Chondrocyte (in vitro differentiated cells): ENCODE results near the gene CALM3. TPM values are rescaled to one million over a fixed set of nuclear protein-coding genes. Genes with fewer than 3 reads are reported as not detected.

Experiments
- DNase-seq: peaks from one replicate; pipeline ENCODE4 v3.0.0; 2021; ENCODE audit warnings: mixed read lengths, low spot score
- H3K27ac Mint-ChIP-seq: one replicate; pipeline ENCODE4 v1.8.0; 2021; ENCODE audit warnings: mild to moderate bottlenecking, moderate library complexity, mixed read lengths; ENCODE audit not compliant: unreplicated experiment
- H3K27me3 Mint-ChIP-seq: 2 replicates; pipeline ENCODE4 v1.8.0; 2021; ENCODE audit warnings: low read depth, mixed read lengths
- H3K36me3 Mint-ChIP-seq: 2 replicates; pipeline ENCODE4 v1.8.0; 2021; ENCODE audit warnings: low read depth, mixed read lengths
- H3K4me1 Mint-ChIP-seq: 2 replicates; pipeline ENCODE4 v1.8.0; 2021; ENCODE audit warnings: low read depth, mild to moderate bottlenecking, mixed read lengths
- H3K4me3 Mint-ChIP-seq: one replicate; pipeline ENCODE4 v1.8.0; 2021; ENCODE audit warnings: mild to moderate bottlenecking, moderate library complexity, mixed read lengths; ENCODE audit not compliant: unreplicated experiment
- H3K9me3 Mint-ChIP-seq: 2 replicates; pipeline ENCODE4 v1.8.0; 2021; ENCODE audit warnings: low read depth, mixed read lengths
- total RNA-seq: library from RNA; stranded (reverse); gene quantifications from 3 replicates; pipeline ENCODE4 v1.2.1, GENCODE V29; 2021
- TF ChIP-seq, protein P1 (sequence below): fragments of 200-600 bp; sonication (generic); IDR thresholded peaks from 2 replicates; pipeline ENCODE4 v1.5.0; 2021; ENCODE audit warnings: antibody characterized with exemption, mild to moderate bottlenecking, moderate library complexity

Gene CALM3
- total RNA-seq, 1 donor from 2014 or later, result 144 TPM

DNA sequence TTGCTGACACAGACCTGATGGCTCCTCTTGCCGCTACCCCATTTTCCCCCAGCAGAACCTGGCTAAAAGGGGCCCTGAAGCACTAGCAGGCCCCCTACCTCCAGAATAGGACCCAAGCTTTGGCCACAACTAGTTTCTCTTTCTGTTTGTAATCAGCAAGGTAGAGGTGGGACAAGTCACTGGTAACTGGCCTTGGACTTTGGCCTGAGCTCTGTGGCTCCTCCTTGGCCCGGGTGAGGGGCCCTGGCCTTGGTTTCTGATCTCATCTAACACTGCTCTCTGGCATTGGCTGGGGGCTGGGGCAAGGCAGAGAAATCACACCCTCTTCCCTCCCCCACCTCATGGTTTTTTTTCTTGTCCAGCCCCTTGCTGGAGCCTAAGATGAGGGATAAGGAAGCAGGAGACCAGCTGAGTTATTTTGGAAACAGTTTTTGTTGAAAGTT, 2.1 kb downstream of the CALM3 start:
- H3K9me3 Mint-ChIP-seq, result peaks cover 8% of the 10 kb centered on the region
- peak overlapping the region; percentile 98 for H3K4me3 Mint-ChIP-seq
- peak overlapping the region; percentile 89 for H3K27ac Mint-ChIP-seq
- TF ChIP-seq, protein P1, sequence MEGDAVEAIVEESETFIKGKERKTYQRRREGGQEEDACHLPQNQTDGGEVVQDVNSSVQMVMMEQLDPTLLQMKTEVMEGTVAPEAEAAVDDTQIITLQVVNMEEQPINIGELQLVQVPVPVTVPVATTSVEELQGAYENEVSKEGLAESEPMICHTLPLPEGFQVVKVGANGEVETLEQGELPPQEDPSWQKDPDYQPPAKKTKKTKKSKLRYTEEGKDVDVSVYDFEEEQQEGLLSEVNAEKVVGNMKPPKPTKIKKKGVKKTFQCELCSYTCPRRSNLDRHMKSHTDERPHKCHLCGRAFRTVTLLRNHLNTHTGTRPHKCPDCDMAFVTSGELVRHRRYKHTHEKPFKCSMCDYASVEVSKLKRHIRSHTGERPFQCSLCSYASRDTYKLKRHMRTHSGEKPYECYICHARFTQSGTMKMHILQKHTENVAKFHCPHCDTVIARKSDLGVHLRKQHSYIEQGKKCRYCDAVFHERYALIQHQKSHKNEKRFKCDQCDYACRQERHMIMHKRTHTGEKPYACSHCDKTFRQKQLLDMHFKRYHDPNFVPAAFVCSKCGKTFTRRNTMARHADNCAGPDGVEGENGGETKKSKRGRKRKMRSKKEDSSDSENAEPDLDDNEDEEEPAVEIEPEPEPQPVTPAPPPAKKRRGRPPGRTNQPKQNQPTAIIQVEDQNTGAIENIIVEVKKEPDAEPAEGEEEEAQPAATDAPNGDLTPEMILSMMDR, result no peak
- H3K27me3 Mint-ChIP-seq, result no peaks in the 10 kb centered on the region
- DNase-seq, result peak; percentile 61
- peaks cover 33% of the 10 kb centered on the region for H3K4me1 Mint-ChIP-seq
- H3K36me3 Mint-ChIP-seq, result peaks cover 12% of the 10 kb centered on the region

DNA sequence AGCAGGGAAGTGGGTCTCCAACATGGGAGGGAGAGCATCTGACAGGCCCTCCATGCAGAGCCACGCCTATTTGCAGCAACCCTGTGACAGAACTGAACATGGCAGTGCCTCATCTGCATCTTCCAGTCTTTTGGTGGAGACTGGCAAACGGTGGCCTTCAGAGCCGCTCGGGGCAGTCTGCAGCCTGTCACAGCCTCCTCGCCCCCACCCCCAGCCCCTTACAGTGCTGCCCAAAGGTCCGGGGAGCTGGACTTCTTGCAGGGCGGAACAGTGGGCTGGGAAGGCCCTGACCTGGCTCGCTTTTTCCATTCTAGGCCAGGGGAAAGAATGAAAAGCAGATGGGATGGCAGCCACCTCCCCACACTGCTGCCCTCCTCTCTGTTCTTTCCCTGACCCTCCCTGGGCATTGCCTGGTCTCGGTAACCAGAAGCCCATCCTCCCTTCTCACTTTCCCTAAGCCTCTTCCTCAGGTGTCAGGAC, 2.7 kb downstream of the CALM3 start:
- Mint-ChIP-seq H3K4me3 (peak overlapping the region; percentile 98), H3K36me3 (peaks cover 13% of the 10 kb centered on the region), H3K9me3 (peaks cover 2% of the 10 kb centered on the region), H3K4me1 (peaks cover 33% of the 10 kb centered on the region), H3K27ac (peak overlapping the region; percentile 89), H3K27me3 (no peaks in the 10 kb centered on the region)
- peak; percentile 58 for DNase-seq
- TF ChIP-seq, protein P1, result no peak

DNA sequence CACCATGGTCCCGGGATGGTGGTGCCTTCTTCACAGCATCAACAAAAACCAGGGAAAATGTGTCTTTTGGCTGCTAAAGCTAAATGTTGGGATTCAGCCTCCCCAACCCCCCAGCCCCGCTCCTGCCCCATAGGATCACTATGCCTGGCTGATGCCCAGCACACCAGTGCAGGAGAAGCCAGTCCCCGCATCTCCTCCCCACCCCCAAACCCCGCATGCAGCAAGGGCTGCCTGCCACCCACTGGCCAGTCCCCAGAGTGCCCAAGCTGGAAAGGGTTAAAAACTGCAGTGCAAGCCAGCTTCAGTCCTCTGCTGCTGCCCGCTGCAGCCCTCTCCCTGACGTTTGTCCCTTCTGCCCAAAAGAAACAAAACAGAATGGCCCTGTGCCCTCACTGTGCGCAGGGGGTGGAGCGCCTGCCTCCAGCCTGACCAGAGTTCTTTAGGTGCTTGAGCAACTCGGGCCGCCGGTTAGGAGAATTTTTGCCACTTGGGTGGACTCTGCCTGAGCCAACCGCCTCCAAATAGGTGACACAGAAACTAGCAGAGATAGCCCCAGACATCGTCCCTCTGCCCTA, 3.7 kb downstream of the CALM3 start:
- Mint-ChIP-seq H3K36me3 (peaks cover 22% of the 10 kb centered on the region), H3K9me3 (no peaks in the 10 kb centered on the region), H3K4me3 (no peak overlapping the region), H3K27me3 (no peaks in the 10 kb centered on the region), H3K4me1 (peaks cover 32% of the 10 kb centered on the region), H3K27ac (no peak overlapping the region)
- TF ChIP-seq, protein P1, result no peak
- peak; percentile 36 for DNase-seq

- peaks cover 24% of the 10 kb centered on the region for H3K36me3 Mint-ChIP-seq
- H3K4me3 Mint-ChIP-seq, result no peak overlapping the region
- TF ChIP-seq, protein P1, result no peak
These were observed 4.3 kb downstream of the CALM3 start for GRCh38 chr19:46605356-46605821.

DNA sequence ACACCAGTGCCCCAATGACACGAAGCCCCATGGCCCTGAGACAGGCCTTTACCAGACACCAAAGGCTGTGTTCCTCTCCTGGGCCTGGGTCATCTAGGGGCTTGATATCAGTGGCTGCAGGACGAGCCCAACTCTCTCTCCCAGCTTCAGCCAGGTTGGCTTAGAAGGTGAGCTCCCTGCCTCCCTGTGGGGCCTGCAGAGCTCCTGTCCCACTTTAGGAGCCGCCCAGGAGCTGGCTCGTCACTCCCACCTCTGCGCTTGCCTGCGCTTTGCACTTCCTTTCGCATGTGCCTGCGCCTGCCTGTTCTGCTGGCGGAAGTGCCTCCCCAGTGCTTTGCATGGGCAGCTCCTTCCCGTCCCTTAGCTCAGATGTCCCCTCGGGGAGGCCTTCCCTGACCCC, 4.9 kb downstream of the CALM3 start:
- H3K27ac Mint-ChIP-seq, result no peak overlapping the region
- H3K9me3 Mint-ChIP-seq, result no peaks in the 10 kb centered on the region
- peaks cover 30% of the 10 kb centered on the region for H3K4me1 Mint-ChIP-seq
- peaks cover 28% of the 10 kb centered on the region for H3K36me3 Mint-ChIP-seq
- no peaks in the 10 kb centered on the region for H3K27me3 Mint-ChIP-seq
- TF ChIP-seq, protein P1, result no peak
- DNase-seq, result peak; percentile 68
- no peak overlapping the region for H3K4me3 Mint-ChIP-seq

More at GRCh38 chr19:46605356-46605821, 4.3 kb downstream of the CALM3 start:
- DNase-seq, result peak; percentile 82
- Mint-ChIP-seq H3K27me3 (no peaks in the 10 kb centered on the region), H3K9me3 (no peaks in the 10 kb centered on the region), H3K27ac (no peak overlapping the region), H3K4me1 (peaks cover 27% of the 10 kb centered on the region)
